PFSK-1 (cell line): ENCODE data around the gene COCH.

ENCODE experiments used
- FOXP2 ChIP-seq: optimal IDR thresholded peaks from 2 replicates; pipeline ENCODE3; 2011; ENCODE audit warnings: borderline replicate concordance, control low read depth, inconsistent platforms; ENCODE audit not compliant: insufficient read depth; ENCODE audit errors: extremely low read length, extremely low read depth
- POLR2AphosphoS5 ChIP-seq: IDR thresholded peaks from 2 replicates; pipeline ENCODE4 v1.6.1; 2012; ENCODE audit warnings: low read depth, mild to moderate bottlenecking, control low read depth, low read length, moderate library complexity
- REST ChIP-seq, 2 experiments: IDR thresholded peaks; 2 replicates each; pipeline versions ENCODE4 v1.6.1 to v1.8.0; 2011 to 2012; ENCODE audit warnings: low read depth in 2 of 2, low read length in 2 of 2, control low read depth in 1 of 2, inconsistent platforms in 1 of 2, mild to moderate bottlenecking in 1 of 2, moderate library complexity in 1 of 2; ENCODE audit not compliant: insufficient read depth in 1 of 2

GRCh38 chr14:30829853-30830252 is 44.5 kb upstream of the COCH start:
- no peak for TF ChIP-seq REST (IDR thresholded peaks at IDR 0.05; ENCODE audit: insufficient read depth in 1 of 2, low read depth in 2 of 2, low read length in 2 of 2)
- no peak for TF ChIP-seq POLR2AphosphoS5
- TF ChIP-seq FOXP2: no peak
